K562 (cell line): Measurements from ENCODE around the gene CSTPP1. TPM values are rescaled to one million over a fixed set of nuclear protein-coding genes. Genes with fewer than 3 reads are reported as not detected.
A peak's percentile ranks its signal among the peaks of the same experiment; 100 is the strongest.

Experiments used
- ATAC-seq: fragments of 200-7000 bp; cut with Tn5 transposase; 3 replicates; pipeline ENCODE4 v1.9.1; 2020; ENCODE audit warnings: moderate library complexity
- BruUV-seq: library from RNA; stranded (reverse); fragments of 400-500 nt; replicated peaks from 2 replicates; lab custom pipeline; 2021; lab: Mats Ljungman, UMichigan
- CTCF ChIA-PET: fragments of 300-600 bp; formaldehyde crosslinking; extraction: SDS; loops from one replicate; lab custom pipeline; 2021; ENCODE audit warnings: low intra/inter-chr PET ratio; lab: Yijun Ruan, JAX
- POLR2A ChIA-PET: fragments of 300-600, 350-650 bp; sonication (Branson Sonifier 250); formaldehyde crosslinking; extraction: SDS; loops from one replicate; lab custom pipeline; 2021; ENCODE audit warnings: antibody characterized with exemption, inconsistent platforms; lab: Yijun Ruan, JAX
- DNase-seq, 4 experiments: peaks; one replicate each; pipeline versions ENCODE4 v3.0.0 to v3.0.0-alpha.2; 2011 to 2018; ENCODE audit warnings: low spot score in 3 of 4, mixed read lengths in 3 of 4; ENCODE audit errors: extremely low read depth in 1 of 4
- FAIRE-seq: peaks from 2 replicates; lab custom pipeline; 2011; peaks lifted over from hg19 to GRCh38; lab: Jason Lieb, UNC
- H2AFZ ChIP-seq: 2 replicates; pipeline ENCODE4 v1.6.0; 2011; ENCODE audit warnings: low read depth, low read length, control low read depth, inconsistent platforms
- H3K27ac ChIP-seq: fragments of 200-600 bp; 3 replicates; pipeline ENCODE4 v1.8.0; 2011; ENCODE audit warnings: low read depth, mild to moderate bottlenecking, control low read depth, inconsistent platforms, low read length, moderate library complexity, mixed read lengths; ENCODE audit errors: extremely low read depth
- H3K27me3 ChIP-seq, 2 experiments: fragments of 300-600 bp in 1 of 2; 2 replicates in 1 of 2; 3 replicates in 1 of 2; pipeline versions ENCODE4 v1.6.0 to v1.8.0; 2011; ENCODE audit warnings: inconsistent platforms in 2 of 2, low read length in 2 of 2, mild to moderate bottlenecking in 1 of 2, mixed read lengths in 1 of 2, moderate library complexity in 1 of 2; ENCODE audit not compliant: control insufficient read depth in 2 of 2, insufficient read depth in 2 of 2
- H3K36me3 ChIP-seq: fragments of 300-600 bp; 3 replicates; pipeline ENCODE4 v1.8.0; 2011; ENCODE audit warnings: mild to moderate bottlenecking, low read length, inconsistent platforms; ENCODE audit not compliant: control insufficient read depth, insufficient read depth
- H3K4me1 ChIP-seq, 2 experiments: fragments of 200-600 bp in 1 of 2; replicated peaks in 1 of 2; 2 replicates in 1 of 2; 3 replicates in 1 of 2; pipeline versions ENCODE4 v1.5.1 to v1.8.0; 2011; ENCODE audit warnings: inconsistent platforms in 2 of 2, low read length in 2 of 2, mild to moderate bottlenecking in 1 of 2, mixed read lengths in 1 of 2, moderate library complexity in 1 of 2; ENCODE audit not compliant: control insufficient read depth in 2 of 2, insufficient read depth in 2 of 2
- H3K4me2 ChIP-seq: 2 replicates; pipeline ENCODE4 v1.6.1; 2011; ENCODE audit warnings: low read length, control low read depth, inconsistent platforms, mixed read lengths; ENCODE audit not compliant: insufficient read depth
- H3K4me3 ChIP-seq: fragments of 200-600 bp; sonication (generic), shearing (Covaris generic); 2 replicates; pipeline ENCODE4 v1.5.1; 2016; ENCODE audit warnings: control low read depth, inconsistent platforms
- H3K79me2 ChIP-seq: fragments of 200-600 bp; 3 replicates; pipeline ENCODE4 v1.8.0; 2011; ENCODE audit warnings: low read length, inconsistent platforms; ENCODE audit not compliant: control insufficient read depth, insufficient read depth
- H3K9ac ChIP-seq, 2 experiments: 2 replicates each; pipeline versions ENCODE4 v1.6.0 to v1.6.1; 2011; ENCODE audit warnings: low read depth in 2 of 2, low read length in 2 of 2, control low read depth in 1 of 2, inconsistent platforms in 1 of 2, mild to moderate bottlenecking in 1 of 2, mixed read lengths in 1 of 2; ENCODE audit not compliant: insufficient read depth in 1 of 2
- H3K9me1 ChIP-seq: one replicate; pipeline ENCODE4 v1.6.0; 2011; ENCODE audit warnings: inconsistent platforms, mild to moderate bottlenecking, low read length, moderate library complexity; ENCODE audit not compliant: control insufficient read depth, insufficient read depth
- H3K9me3 ChIP-seq: replicated peaks from 2 replicates; pipeline ENCODE4 v1.5.1; 2011; ENCODE audit warnings: low read depth, low read length, inconsistent platforms; ENCODE audit not compliant: control insufficient read depth, insufficient read depth
- H4K20me1 ChIP-seq: replicated peaks from 2 replicates; pipeline ENCODE4 v1.6.1; 2011; ENCODE audit warnings: low read length, inconsistent platforms, mixed read lengths; ENCODE audit not compliant: control insufficient read depth, insufficient read depth
- BCOR ChIP-seq: fragments of 450-650 bp; IDR thresholded peaks from 2 replicates; pipeline ENCODE4 v1.6.1; 2016
- EP300 ChIP-seq: IDR thresholded peaks from 2 replicates; pipeline ENCODE4 v1.6.1; 2012; ENCODE audit warnings: low read length, improper control_type of control experiment
- GABPB1 ChIP-seq: sonication (generic); formaldehyde crosslinking; IDR thresholded peaks from 2 replicates; pipeline ENCODE4 v1.8.0; 2022; ENCODE audit warnings: mild to moderate bottlenecking, missing genetic modification reagents
- MAFF ChIP-seq: IDR thresholded peaks from 2 replicates; pipeline ENCODE4 v1.6.1; 2012; ENCODE audit warnings: low read length, improper control_type of control experiment
- NFIX ChIP-seq: fragments of 250-450 bp; sonication (Bioruptor Pico); IDR thresholded peaks from 2 replicates; pipeline ENCODE4 v1.4.0; 2020; ENCODE audit warnings: low read depth, mild to moderate bottlenecking, moderate library complexity
- PHB2 ChIP-seq: fragments of 450-650 bp; IDR thresholded peaks from 2 replicates; pipeline ENCODE4 v1.6.1; 2017; ENCODE audit warnings: low read depth
- SMAD2 ChIP-seq: fragments of 150-350 bp; IDR thresholded peaks from 2 replicates; pipeline ENCODE4 v1.6.1; 2014; ENCODE audit warnings: low read depth, mild to moderate bottlenecking, low read length
- SMARCA5 ChIP-seq: fragments of 450-650 bp; IDR thresholded peaks from 2 replicates; pipeline ENCODE4 v1.6.1; 2016
- TAL1 ChIP-seq: fragments of 450-650 bp; IDR thresholded peaks from 2 replicates; pipeline ENCODE4 v1.6.1; 2016; ENCODE audit warnings: mild to moderate bottlenecking
- ZBED1 ChIP-seq: IDR thresholded peaks from 2 replicates; pipeline ENCODE4 v1.6.1; 2014
- ZBTB2 ChIP-seq: fragments of 450-650 bp; IDR thresholded peaks from 2 replicates; pipeline ENCODE4 v1.6.1; 2016; ENCODE audit warnings: antibody characterized with exemption
- ZNF140 ChIP-seq: fragments of 250-450 bp; sonication (Bioruptor Pico); IDR thresholded peaks from 2 replicates; pipeline ENCODE4 v1.8.0; 2021; ENCODE audit warnings: moderate library complexity, mild to moderate bottlenecking, inconsistent platforms
- ZNF232 ChIP-seq: sonication (generic); formaldehyde crosslinking; IDR thresholded peaks from 2 replicates; pipeline ENCODE4 v1.8.0; 2022; ENCODE audit warnings: mild to moderate bottlenecking, missing genetic modification reagents
- ZNF696 ChIP-seq: fragments of 250-450 bp; sonication (Bioruptor Pico); conservative IDR thresholded peaks from 2 replicates; pipeline ENCODE4 v1.4.0; 2020; ENCODE audit warnings: mild to moderate bottlenecking, moderate library complexity
- WGBS: fragments of 100-300 bp; shearing (Covaris generic); methylation state at CpG from one replicate; pipeline ENCODE4 v1.1.6; 2016; ENCODE audit warnings: low coverage, mixed read lengths; ENCODE audit not compliant: insufficient coverage; ENCODE audit errors: missing lambda C conversion rate; 5-methylcytosine and 5-hydroxymethylcytosine counted together
- in situ Hi-C: fragments of 300-500 bp; cut with MboI; formaldehyde crosslinking; loops from 4 replicates; pipeline ENCODE4 v1.15.0; 2018; ENCODE audit warnings: inconsistent platforms, mixed read lengths
- intact Hi-C: fragments of 100-400 bp; cut with micrococcal nuclease; formaldehyde crosslinking; loops from 2 replicates; pipeline ENCODE4 v1.14.2; 2022
- polyA plus RNA-seq, 8 experiments: library from polyadenylated mRNA; depleted of rRNA in 4 of 8; stranded (reverse) in 5 of 8; unstranded in 3 of 8; fragments of >200 nt; fragmentation: Nextera tagmentation in 2 of 8; fragmentation: Illumina TruSeq in 1 of 8; extraction: Ambion mirVana in 2 of 8; extraction: Trizol in 1 of 8; gene quantifications; 2 replicates each; pipeline versions ENCODE4 v1.2.1 to v1.2.3, GENCODE V29; 2011 to 2014; ENCODE audit warnings: inconsistent platforms in 1 of 8, missing spikeins in 1 of 8
- total RNA-seq, 7 experiments: library from RNA; depleted of rRNA in 6 of 7; stranded (reverse); fragments of >200 nt in 6 of 7; fragmentation: Illumina TruSeq in 2 of 7; extraction: Trizol in 2 of 7; gene quantifications; 2 replicates each; pipeline versions ENCODE4 v1.2.1 to v1.2.3, GENCODE V29; 2011 to 2021; ENCODE audit warnings: low replicate concordance in 1 of 7

CSTPP1 gene
- total and polyA plus RNA-seq, 9 of the 15 experiments (the other 6 are each of a cell fraction or from before 2014, with no cell fraction given), result 6.5 to 17.8 (median 9.2) TPM

- DNase-seq, result no peak
- H3K4me3 ChIP-seq, result no peak overlapping the region
- in situ Hi-C loops, result no loop called here
- TF ChIP-seq BCOR, result no peak
- TF ChIP-seq, all 486 proteins: peak for 0
- FAIRE-seq (no peak), ATAC-seq (no peak)
- Histone ChIP-seq H3K27ac (no peak overlapping the region), H3K4me1 (peaks cover 0 to 10% of the 10 kb centered on the region in 2 experiments; a peak in 2 of 5 replicates), H3K36me3 (no peaks in the 10 kb centered on the region), H4K20me1 (no peaks in the 10 kb centered on the region), H2AFZ (no peak overlapping the region), H3K4me2 (no peak overlapping the region), H3K9me3 (no peaks in the 10 kb centered on the region), H3K9me1 (no peaks in the 10 kb centered on the region), H3K79me2 (no peaks in the 10 kb centered on the region), H3K9ac (no peak overlapping the region), H3K27me3 (no peaks in the 10 kb centered on the region)
- intact Hi-C loops, result no loop called here
- WGBS, result 52% methylated on average over 5 of the region's 5 CpGs
- ChIA-PET POLR2A (interaction anchor here (1.0 to 2.5 kb wide), 2 partner anchors 8 to 13 kb away, joined by 3 to 8 read pairs; no protein-coding TSS in a partner anchor), CTCF (interaction anchor here (0.5 kb wide), 1 partner anchor 120 kb away, joined by 5 read pairs; no protein-coding TSS in a partner anchor)
- BruUV-seq, result no TSS peak
Measured at GRCh38 chr11:46976182-46976854, 39.8 kb downstream of the CSTPP1 start.

GRCh38 chr11:46977038-46977813 lies 40.7 kb downstream of the CSTPP1 start:
- no TSS peak for BruUV-seq
- Histone ChIP-seq H3K9me1 (no peaks in the 10 kb centered on the region), H2AFZ (no peak overlapping the region), H3K79me2 (no peaks in the 10 kb centered on the region), H4K20me1 (no peaks in the 10 kb centered on the region), H3K36me3 (no peaks in the 10 kb centered on the region), H3K27me3 (no peaks in the 10 kb centered on the region), H3K9me3 (no peaks in the 10 kb centered on the region), H3K4me1 (peaks cover 0 to 10% of the 10 kb centered on the region in 2 experiments; a peak in 2 of 5 replicates), H3K4me2 (no peak overlapping the region), H3K9ac (no peak overlapping the region), H3K4me3 (no peak overlapping the region), H3K27ac (no peak overlapping the region)
- ChIA-PET CTCF (interaction anchor here (0.5 kb wide), 1 partner anchor 119 kb away, joined by 5 read pairs; no protein-coding TSS in a partner anchor), POLR2A (no interaction called here)
- no peak for DNase-seq
- FAIRE-seq, result no peak
- ATAC-seq, result peak; percentile 63
- intact Hi-C loops, result no loop called here
- WGBS, result 61% methylated on average over 7 of the region's 7 CpGs
- in situ Hi-C loops, result no loop called here
- no peak for TF ChIP-seq PHB2
- no peak for TF ChIP-seq ZNF232 (CRISPR knock-in tag)
- no peak for TF ChIP-seq ZBED1
- no peak for TF ChIP-seq NFIX (CRISPR knock-in tag)
- TF ChIP-seq MAFF, result no peak
- TF ChIP-seq SMAD2, result no peak
- no peak for TF ChIP-seq EP300
- no peak for TF ChIP-seq TAL1
- TF ChIP-seq ZBTB2, result no peak
- TF ChIP-seq ZNF696, result no peak
- TF ChIP-seq ZNF140 (CRISPR knock-in tag), result no peak
- no peak for TF ChIP-seq GABPB1
- no peak for TF ChIP-seq SMARCA5
